ENCODE results near the gene TMED10.

GRCh38 chr14:75182821-75183220, 6.4 kb upstream of the TMED10 start:
- TF ChIP-seq, protein P1, sequence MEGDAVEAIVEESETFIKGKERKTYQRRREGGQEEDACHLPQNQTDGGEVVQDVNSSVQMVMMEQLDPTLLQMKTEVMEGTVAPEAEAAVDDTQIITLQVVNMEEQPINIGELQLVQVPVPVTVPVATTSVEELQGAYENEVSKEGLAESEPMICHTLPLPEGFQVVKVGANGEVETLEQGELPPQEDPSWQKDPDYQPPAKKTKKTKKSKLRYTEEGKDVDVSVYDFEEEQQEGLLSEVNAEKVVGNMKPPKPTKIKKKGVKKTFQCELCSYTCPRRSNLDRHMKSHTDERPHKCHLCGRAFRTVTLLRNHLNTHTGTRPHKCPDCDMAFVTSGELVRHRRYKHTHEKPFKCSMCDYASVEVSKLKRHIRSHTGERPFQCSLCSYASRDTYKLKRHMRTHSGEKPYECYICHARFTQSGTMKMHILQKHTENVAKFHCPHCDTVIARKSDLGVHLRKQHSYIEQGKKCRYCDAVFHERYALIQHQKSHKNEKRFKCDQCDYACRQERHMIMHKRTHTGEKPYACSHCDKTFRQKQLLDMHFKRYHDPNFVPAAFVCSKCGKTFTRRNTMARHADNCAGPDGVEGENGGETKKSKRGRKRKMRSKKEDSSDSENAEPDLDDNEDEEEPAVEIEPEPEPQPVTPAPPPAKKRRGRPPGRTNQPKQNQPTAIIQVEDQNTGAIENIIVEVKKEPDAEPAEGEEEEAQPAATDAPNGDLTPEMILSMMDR (conservative IDR thresholded peaks at IDR 0.05): no peak
- TF ChIP-seq ZFX (IDR thresholded peaks at IDR 0.05): no peak
